ENCODE data around the gene FILIP1. TPM values are rescaled to one million over a fixed set of nuclear protein-coding genes. Genes with fewer than 3 reads are reported as not detected.

Gene FILIP1
- polyA plus RNA-seq, 1 of the 3 experiments (the other 2 are of a cell fraction), result 0.03 TPM

DNA sequence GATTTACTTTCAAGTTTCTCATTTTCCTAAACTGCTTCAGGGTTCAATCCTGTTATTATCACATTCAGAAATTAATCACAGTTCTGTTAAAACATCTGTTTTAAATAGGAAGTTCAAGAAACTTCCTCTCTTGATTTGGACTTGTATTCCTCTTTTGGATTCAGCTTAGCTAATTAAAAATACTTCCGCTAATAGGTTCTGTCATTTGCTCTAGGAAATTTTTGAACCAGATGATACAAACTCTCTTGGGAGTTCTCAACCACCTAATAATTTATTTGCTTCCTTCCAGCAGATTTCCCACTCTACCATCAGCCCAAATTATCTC is 193.1 kb downstream of the FILIP1 start (continued):
- TF ChIP-seq, protein P1, sequence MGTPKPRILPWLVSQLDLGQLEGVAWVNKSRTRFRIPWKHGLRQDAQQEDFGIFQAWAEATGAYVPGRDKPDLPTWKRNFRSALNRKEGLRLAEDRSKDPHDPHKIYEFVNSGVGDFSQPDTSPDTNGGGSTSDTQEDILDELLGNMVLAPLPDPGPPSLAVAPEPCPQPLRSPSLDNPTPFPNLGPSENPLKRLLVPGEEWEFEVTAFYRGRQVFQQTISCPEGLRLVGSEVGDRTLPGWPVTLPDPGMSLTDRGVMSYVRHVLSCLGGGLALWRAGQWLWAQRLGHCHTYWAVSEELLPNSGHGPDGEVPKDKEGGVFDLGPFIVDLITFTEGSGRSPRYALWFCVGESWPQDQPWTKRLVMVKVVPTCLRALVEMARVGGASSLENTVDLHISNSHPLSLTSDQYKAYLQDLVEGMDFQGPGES (IDR thresholded peaks at IDR 0.05; ENCODE audit: low read depth, low read length), result no peak
- TF ChIP-seq, protein P2, sequence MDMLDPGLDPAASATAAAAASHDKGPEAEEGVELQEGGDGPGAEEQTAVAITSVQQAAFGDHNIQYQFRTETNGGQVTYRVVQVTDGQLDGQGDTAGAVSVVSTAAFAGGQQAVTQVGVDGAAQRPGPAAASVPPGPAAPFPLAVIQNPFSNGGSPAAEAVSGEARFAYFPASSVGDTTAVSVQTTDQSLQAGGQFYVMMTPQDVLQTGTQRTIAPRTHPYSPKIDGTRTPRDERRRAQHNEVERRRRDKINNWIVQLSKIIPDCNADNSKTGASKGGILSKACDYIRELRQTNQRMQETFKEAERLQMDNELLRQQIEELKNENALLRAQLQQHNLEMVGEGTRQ (IDR thresholded peaks at IDR 0.05; ENCODE audit: borderline replicate concordance, low read depth, low read length), result no peak
- TF ChIP-seq RAD21 (IDR thresholded peaks at IDR 0.05; ENCODE audit: low read length), result no peak
- no peak for TF ChIP-seq REST (IDR thresholded peaks at IDR 0.05; ENCODE audit: low read depth, low read length)
- no peak for TF ChIP-seq TAF1 (IDR thresholded peaks at IDR 0.05; ENCODE audit: borderline replicate concordance, low read depth, low read length)

- Histone ChIP-seq H3K9ac (no peak overlapping the region), H3K79me2 (ENCODE audit: insufficient read depth) (no peaks in the 10 kb centered on the region), H3F3A (replicated peaks; ENCODE audit: insufficient read depth) (no peaks in the 10 kb centered on the region), H4K20me1 (ENCODE audit: insufficient read depth) (no peaks in the 10 kb centered on the region), H3K27me3 (ENCODE audit: insufficient read depth) (no peaks in the 10 kb centered on the region), H3K9me2 (no peaks in the 10 kb centered on the region), H3K36me3 (replicated peaks in 1 of 2; ENCODE audit: control insufficient read depth in 1 of 2, insufficient read depth in 2 of 2, low read length in 1 of 2) (no peaks in the 10 kb centered on the region), H3K4me1 (ENCODE audit: control insufficient read depth in 1 of 2, insufficient read depth in 2 of 2, low read depth in 1 of 2, low read length in 1 of 2) (peaks cover 0 to 2% of the 10 kb centered on the region in 2 experiments; a peak in 2 of 4 replicates), H3K27ac (ENCODE audit: low read depth in 2 of 2, low read length in 1 of 2) (no peak overlapping the region), H2AFZ (ENCODE audit: low read depth) (no peak overlapping the region), H3K4me3 (ENCODE audit: low read depth in 2 of 2, low read length in 1 of 2) (no peak overlapping the region), H3K4me2 (no peak overlapping the region), H3K9me3 (no peaks in the 10 kb centered on the region)
- TF ChIP-seq EP300 (IDR thresholded peaks at IDR 0.05; ENCODE audit: borderline replicate concordance in 1 of 2, low read depth in 1 of 2, low read length in 1 of 2), result no peak
- TF ChIP-seq FOXM1 (IDR thresholded peaks at IDR 0.05; ENCODE audit: low read depth), result no peak
- TF ChIP-seq GATA2 (CRISPR knock-in tag; IDR thresholded peaks at IDR 0.05), result no peak
- no peak for TF ChIP-seq SMC3 (IDR thresholded peaks at IDR 0.05; ENCODE audit: low read depth, low read length)
- TF ChIP-seq RFX5 (IDR thresholded peaks at IDR 0.05; ENCODE audit: low read length), result no peak
- ChIA-PET CTCF (interaction anchor here (0.7 to 4.3 kb wide), 8 partner anchors 11 to 228 kb away, joined by 3 to 31 read pairs (median 3); no protein-coding TSS in a partner anchor), POLR2A (no interaction called here)
- WGBS (ENCODE audit: low lambda C conversion rate), result 91% methylated on average over 2 of the region's 2 CpGs
- no peak for DNase-seq
These were observed 193.6 kb downstream of the FILIP1 start for GRCh38 chr6:75299801-75300530.
